Heart right ventricle (tissue), 16 donors: ENCODE data around the gene DNAH10. TPM values are rescaled to one million over a fixed set of nuclear protein-coding genes. Genes with fewer than 3 reads are reported as not detected.

Source experiments
- ATAC-seq, 8 donors: fragments of 200-7000 bp; cut with Tn5 transposase; one replicate each; pipeline ENCODE4 v1.9.1; 2020; ENCODE audit warnings: mild to moderate bottlenecking in 8 of 8, moderate library complexity in 8 of 8, moderate number of reproducible peaks in 1 of 8
- DNase-seq, 2 donors: peaks; one replicate each; pipeline ENCODE4 v3.0.0-alpha.2; 2020
- H3K27ac ChIP-seq, 10 donors: fragments of 200-600 bp; sonication (generic) in 2 of 10; one replicate each; pipeline versions ENCODE4 v1.5.0 to v1.8.0; 2020 to 2022; ENCODE audit warnings: mild to moderate bottlenecking in 3 of 10
- H3K27me3 ChIP-seq, 7 donors: fragments of 200-600 bp; one replicate each; pipeline ENCODE4 v1.8.0; 2021 to 2022; ENCODE audit warnings: mild to moderate bottlenecking in 2 of 7
- H3K36me3 ChIP-seq, 9 donors: fragments of 200-600 bp; sonication (generic) in 1 of 9; one replicate each; pipeline versions ENCODE4 v1.5.0 to v1.8.0; 2020 to 2022; ENCODE audit warnings: mild to moderate bottlenecking in 2 of 9
- H3K4me1 ChIP-seq, 9 donors: fragments of 200-600 bp; sonication (generic) in 1 of 9; one replicate each; pipeline versions ENCODE4 v1.5.0 to v1.8.0; 2020 to 2022; ENCODE audit warnings: mild to moderate bottlenecking in 4 of 9
- H3K4me3 ChIP-seq, 10 donors: fragments of 200-600 bp; sonication (generic) in 2 of 10; one replicate each; pipeline versions ENCODE4 v1.5.0 to v1.8.0; 2020 to 2022; ENCODE audit warnings: mild to moderate bottlenecking in 7 of 10, moderate library complexity in 2 of 10
- H3K9me3 ChIP-seq, 11 donors: fragments of 200-600 bp in 10 of 11; sonication (generic) in 2 of 11; one replicate each; pipeline versions ENCODE4 v1.5.0 to v1.8.0; 2013 to 2022; ENCODE audit warnings: mild to moderate bottlenecking in 2 of 11, control low read depth in 1 of 11, moderate library complexity in 1 of 11
- CTCF ChIP-seq, 9 donors: fragments of 200-600 bp; sonication (generic) in 2 of 9; IDR thresholded peaks; one replicate each; pipeline versions ENCODE4 v1.5.0 to v1.8.0; 2021 to 2022; ENCODE audit warnings: antibody characterized with exemption in 9 of 9, mild to moderate bottlenecking in 5 of 9, moderate library complexity in 1 of 9
- WGBS, 2 donors: extraction: QIAGEN DNeasy Blood & Tissue Kit; methylation state at CpG; one replicate each; pipeline ENCODE4 v1.1.7; 2013; ENCODE audit warnings: inconsistent platforms in 1 of 2; 5-methylcytosine and 5-hydroxymethylcytosine counted together
- intact Hi-C, 10 donors: fragments of 100-400 bp; cut with DNase I; formaldehyde crosslinking; loops; one replicate each; pipeline versions ENCODE4 v1.11.1 to v1.14.2; 2022
- polyA plus RNA-seq, 2 donors: library from polyadenylated mRNA; stranded (reverse); fragments of 200-250 nt; gene quantifications; one replicate each; pipeline ENCODE4 v1.2.3, GENCODE V29; 2013
- total RNA-seq, 10 donors: library from RNA; stranded (reverse); fragmentation: NEBNext Ultra II Directional in 3 of 10; extraction: Animal tissue kit (Norgen Biotek cat#: 25700) in 3 of 10; gene quantifications; one replicate each; pipeline versions ENCODE4 v1.2.1 to v1.2.4, GENCODE V29; 2021 to 2023
- donor health status: Arrhythmogenic right ventricular cardiomyopathy.
- donor health status: ischemic (EF 13 %, LVEDD 7.1; RV severe dilation, severe dysfunction).
- donor health status: healthy with polysubstance abuse.
- donor health status: DM: no; HTN: yes; CAD: no.
- donor health status: DM: no; HTN: no; CAD: no.
- donor health status: ischemic (EF 25% LVEDD 6.9; RV normal size, moderate dysfunction).
- donor health status: ischemic (EF 25% LVEDD 5.7; RV mildly dilated, moderate dysfunction).
- donor health status: healthy.
- donor health status: DM: yes; HTN: yes; CAD: no.
- donor health status: Ischemic cardiomyopathy.
- donor health status: ischemic (EF 35%, LVEDD 5.7; RV mildly dilated, moderate dysfunction).
- donor health status: nonischemic (EF 11% LVEDD 7.7; RV severe dilation, severe dysfunction).
- donor health status: DM: yes; HTN: yes; CAD: no.
- donor health status: PGD.
- donor health status: ischemic (EF 29% LVEDD 5.4; RV normal size, mild dysfunction).
- donor health status: nonischemic (EF 23%, LVEDD 6.1; RV moderate dilation, normal function).

Gene DNAH10
- total and polyA plus RNA-seq, 12 donors = 0.05 to 0.60 (median 0.09) TPM; not detected in 3

GRCh38 chr12:123828854-123829547 lies 66.9 kb downstream of the DNAH10 start:
- intact Hi-C loops = no loop called here
- DNase-seq (no peak), ATAC-seq (no peak)
- no peak overlapping the region for H3K4me3 ChIP-seq
- H3K27me3 ChIP-seq = no peaks in the 10 kb centered on the region
- TF ChIP-seq CTCF (IDR thresholded peaks at IDR 0.05) = no peak
- WGBS, 2 donors = 85 to 86% methylated on average over 13 of the region's 13 CpGs
- no peak overlapping the region for H3K27ac ChIP-seq
- H3K9me3 ChIP-seq = peaks cover 0 to 38% (median 12%) of the 10 kb centered on the region in 11 donors
- no peaks in the 10 kb centered on the region for H3K36me3 ChIP-seq
- H3K4me1 ChIP-seq = no peaks in the 10 kb centered on the region

GRCh38 chr12:123829561-123829960 lies 67.5 kb downstream of the DNAH10 start:
- Histone ChIP-seq H3K27ac (no peak overlapping the region), H3K9me3 (peaks cover 0 to 44% (median 12%) of the 10 kb centered on the region in 11 donors), H3K27me3 (no peaks in the 10 kb centered on the region), H3K36me3 (no peaks in the 10 kb centered on the region), H3K4me3 (no peak overlapping the region), H3K4me1 (no peaks in the 10 kb centered on the region)
- WGBS, 2 donors = 88 to 91% methylated on average over 10 of the region's 10 CpGs
- intact Hi-C loops = no loop called here
- DNase-seq (no peak), ATAC-seq (no peak)
- TF ChIP-seq CTCF (IDR thresholded peaks at IDR 0.05) = no peak

- WGBS, 2 donors = 87 to 93% methylated on average over 2 of the region's 2 CpGs
- intact Hi-C loops = no loop called here
- Histone ChIP-seq H3K4me3 (no peak overlapping the region), H3K4me1 (no peaks in the 10 kb centered on the region), H3K27ac (no peak overlapping the region), H3K27me3 (no peaks in the 10 kb centered on the region), H3K36me3 (no peaks in the 10 kb centered on the region), H3K9me3 (peaks cover 0 to 51% (median 12%) of the 10 kb centered on the region in 11 donors)
- ATAC-seq (no peak), DNase-seq (no peak)
- TF ChIP-seq CTCF (IDR thresholded peaks at IDR 0.05) = no peak
Measured at GRCh38 chr12:123830675-123831074, 68.6 kb downstream of the DNAH10 start.

- H3K27ac ChIP-seq = no peak overlapping the region
- H3K4me1 ChIP-seq = no peaks in the 10 kb centered on the region
- H3K36me3 ChIP-seq = no peaks in the 10 kb centered on the region
- DNase-seq (no peak), ATAC-seq (no peak)
- H3K9me3 ChIP-seq = peaks cover 0 to 48% (median 12%) of the 10 kb centered on the region in 11 donors
- H3K4me3 ChIP-seq = no peak overlapping the region
- intact Hi-C loops = no loop called here
- 96 to 97% methylated on average over 5 of the region's 5 CpGs for WGBS, 2 donors
- H3K27me3 ChIP-seq = no peaks in the 10 kb centered on the region
- no peak for TF ChIP-seq CTCF (IDR thresholded peaks at IDR 0.05)
Measured at GRCh38 chr12:123832052-123832451, 70.0 kb downstream of the DNAH10 start.
